ENCODE measurements around the gene CARS1. TPM values are rescaled to one million over a fixed set of nuclear protein-coding genes. Genes with fewer than 3 reads are reported as not detected.

The CARS1 gene
- total RNA-seq, 6 donors from 2014 or later = 28.9 to 54.1 (median 43.0) TPM

- H3K36me3 ChIP-seq = peaks cover 7 to 95% (median 61%) of the 10 kb centered on the region in 4 donors
- WGBS, 2 donors = 69 to 86% methylated on average over 5 of the region's 5 CpGs
- H3K9me3 ChIP-seq = no peaks in the 10 kb centered on the region
- ATAC-seq (ENCODE audit: low FRiP score in 2 of 2) (peak in 1 of 2 donors; percentile 77), DNase-seq (no peak)
- no peak overlapping the region for H3K4me3 ChIP-seq
- no peak for TF ChIP-seq EP300 (IDR thresholded peaks at IDR 0.05)
- TF ChIP-seq POLR2AphosphoS5 (IDR thresholded peaks at IDR 0.05) = no peak
- no peak for TF ChIP-seq POLR2A (IDR thresholded peaks at IDR 0.05)
- no peak for TF ChIP-seq CTCF (IDR thresholded peaks at IDR 0.05)
- H3K27ac ChIP-seq = peak overlapping the region in 1 of 4 donors; percentile 31
- no peaks in the 10 kb centered on the region for H3K27me3 ChIP-seq
- peaks cover 0 to 20% (median 0%) of the 10 kb centered on the region in 4 donors for H3K4me1 ChIP-seq
Measured at GRCh38 chr11:3036419-3036818, 20.8 kb downstream of the CARS1 start.

GRCh38 chr11:3035333-3035732 lies 21.9 kb downstream of the CARS1 start:
- Histone ChIP-seq H3K4me3 (no peak overlapping the region), H3K36me3 (peaks cover 7 to 90% (median 54%) of the 10 kb centered on the region in 4 donors), H3K4me1 (peaks cover 0 to 26% (median under 1%) of the 10 kb centered on the region in 4 donors), H3K9me3 (no peaks in the 10 kb centered on the region), H3K27ac (peak overlapping the region in 1 of 4 donors; percentile 31), H3K27me3 (no peaks in the 10 kb centered on the region)
- DNase-seq = no peak
- ATAC-seq (ENCODE audit: low FRiP score in 2 of 2) = no peak
- no peak for TF ChIP-seq POLR2AphosphoS5 (IDR thresholded peaks at IDR 0.05)
- TF ChIP-seq POLR2A (IDR thresholded peaks at IDR 0.05) = no peak
- no peak for TF ChIP-seq EP300 (IDR thresholded peaks at IDR 0.05)
- no peak for TF ChIP-seq CTCF (IDR thresholded peaks at IDR 0.05)

- DNase-seq (no peak), ATAC-seq (ENCODE audit: low FRiP score in 2 of 2) (no peak)
- WGBS, 2 donors = 61 to 67% methylated on average over 13 to 18 of the region's 18 CpGs
- no peak for TF ChIP-seq POLR2AphosphoS5 (IDR thresholded peaks at IDR 0.05)
- no peak for TF ChIP-seq POLR2A (IDR thresholded peaks at IDR 0.05)
- no peak for TF ChIP-seq EP300 (IDR thresholded peaks at IDR 0.05)
- TF ChIP-seq CTCF (IDR thresholded peaks at IDR 0.05) = no peak
- peaks cover 22 to 91% (median 53%) of the 10 kb centered on the region in 4 donors for H3K36me3 ChIP-seq
- no peak overlapping the region for H3K27ac ChIP-seq
- no peaks in the 10 kb centered on the region for H3K9me3 ChIP-seq
- H3K4me3 ChIP-seq = no peak overlapping the region
- peaks cover 0 to 14% (median 3%) of the 10 kb centered on the region in 4 donors for H3K4me1 ChIP-seq
- H3K27me3 ChIP-seq = no peaks in the 10 kb centered on the region
Measured at GRCh38 chr11:3030289-3031070, 26.7 kb downstream of the CARS1 start.

GRCh38 chr11:3028813-3029212 lies 28.4 kb downstream of the CARS1 start:
- peaks cover 22 to 91% (median 60%) of the 10 kb centered on the region in 4 donors for H3K36me3 ChIP-seq
- DNase-seq (no peak), ATAC-seq (ENCODE audit: low FRiP score in 2 of 2) (no peak)
- H3K4me1 ChIP-seq = peaks cover 0 to 14% (median 3%) of the 10 kb centered on the region in 4 donors
- TF ChIP-seq POLR2AphosphoS5 (IDR thresholded peaks at IDR 0.05) = no peak
- H3K27me3 ChIP-seq = no peaks in the 10 kb centered on the region
- no peak overlapping the region for H3K27ac ChIP-seq
- 96 to 98% methylated on average over 9 of the region's 9 CpGs for WGBS, 2 donors
- no peaks in the 10 kb centered on the region for H3K9me3 ChIP-seq
- H3K4me3 ChIP-seq = no peak overlapping the region

- Histone ChIP-seq H3K36me3 (peaks cover 22 to 83% (median 52%) of the 10 kb centered on the region in 4 donors), H3K4me3 (no peak overlapping the region), H3K4me1 (peaks cover 0 to 17% (median 8%) of the 10 kb centered on the region in 4 donors), H3K9me3 (no peaks in the 10 kb centered on the region), H3K27me3 (no peaks in the 10 kb centered on the region), H3K27ac (no peak overlapping the region)
- TF ChIP-seq POLR2AphosphoS5 (IDR thresholded peaks at IDR 0.05) (no peak), EP300 (IDR thresholded peaks at IDR 0.05) (no peak)
- ATAC-seq (ENCODE audit: low FRiP score in 2 of 2) = peak in 1 of 2 donors; percentile 16
- DNase-seq = no peak
- 94 to 95% methylated on average over 4 to 8 of the region's 8 CpGs for WGBS, 2 donors
Measured at GRCh38 chr11:3026803-3027202, 30.4 kb downstream of the CARS1 start.
